ENCODE results near the gene HIPK1. TPM values are rescaled to one million over a fixed set of nuclear protein-coding genes. Genes with fewer than 3 reads are reported as not detected.

HIPK1 gene
- total RNA-seq, 4 donors from 2014 or later: 48.3 to 63.9 (median 53.1) TPM

DNA sequence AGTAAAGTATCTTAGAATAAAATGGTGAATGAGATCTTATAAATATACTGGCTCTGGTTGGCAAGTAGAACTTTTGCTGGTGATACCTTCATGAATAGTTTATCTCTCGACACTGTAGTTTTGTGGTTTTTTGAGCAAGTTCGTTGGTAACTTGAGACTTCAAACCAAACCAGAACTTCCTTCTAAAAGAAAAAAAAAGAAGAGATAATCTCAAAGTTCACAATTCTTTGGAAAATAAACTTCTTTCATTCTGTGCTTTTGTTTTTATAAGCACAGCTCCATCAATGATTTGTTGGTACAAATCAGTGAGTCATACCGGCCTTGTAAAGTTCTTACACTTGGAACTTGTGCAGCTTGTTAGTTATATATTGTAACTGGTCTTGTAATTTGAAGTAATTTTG, 2.3 kb downstream of the HIPK1 start:
- Histone ChIP-seq H3K9me3 (no peaks in the 10 kb centered on the region), H3K36me3 (no peaks in the 10 kb centered on the region), H3K4me1 (peaks cover 26 to 52% (median 40%) of the 10 kb centered on the region in 4 donors), H3K27me3 (no peaks in the 10 kb centered on the region), H3K4me3 (peak overlapping the region in 2 of 4 donors; percentile 86), H3K27ac (peak overlapping the region; percentile 95 to 99 (median 98))
- WGBS, 2 donors (ENCODE audit: low coverage in 1 of 2): 6 to 9% methylated on average over 3 of the region's 3 CpGs
- DNase-seq: no peak
- in situ Hi-C loops (cut with MboI; ENCODE audit: low pct_ligation_motif_present in 1 of 4, low pct_unique_long_range_greater_than_20kb in 1 of 4, low sequenced_read_pairs in 3 of 4) (loop anchor here in 1 of 4 donors (25.0 kb wide), 1 partner anchor 94 kb away; no protein-coding TSS in a partner anchor), intact Hi-C loops (cut with DNase I; ENCODE audit: low total_unique reads) (no loop called here)
- TF ChIP-seq CTCF (IDR thresholded peaks at IDR 0.05): no peak
- no peak for TF ChIP-seq EP300 (IDR thresholded peaks at IDR 0.05; ENCODE audit: low read depth)
- no peak for TF ChIP-seq POLR2AphosphoS5 (IDR thresholded peaks at IDR 0.05)
- no peak for TF ChIP-seq POLR2A (IDR thresholded peaks at IDR 0.05)

DNA sequence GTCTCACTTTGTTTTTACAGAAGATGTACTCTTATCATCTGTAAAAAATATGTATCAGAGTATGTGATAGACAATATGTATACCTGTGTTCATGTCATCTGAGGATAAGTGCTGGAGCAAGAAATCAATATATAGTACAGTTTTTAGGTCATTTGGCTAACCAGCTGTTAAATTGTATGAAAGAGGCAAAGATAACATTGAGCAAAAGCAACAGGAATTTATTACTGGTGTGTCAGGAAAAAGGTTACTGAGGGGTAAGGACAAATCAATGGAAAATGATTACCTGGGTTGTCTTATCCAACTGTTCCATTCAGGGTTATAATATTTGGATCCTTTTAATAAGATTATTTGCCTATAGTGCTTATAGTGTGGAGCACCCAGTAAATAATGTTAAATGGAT, 4.9 kb downstream of the HIPK1 start:
- in situ Hi-C loops (cut with MboI; ENCODE audit: low pct_ligation_motif_present in 1 of 4, low pct_unique_long_range_greater_than_20kb in 1 of 4, low sequenced_read_pairs in 3 of 4) (loop anchor here in 1 of 4 donors (25.0 kb wide), 1 partner anchor 97 kb away; no protein-coding TSS in a partner anchor), intact Hi-C loops (cut with DNase I; ENCODE audit: low total_unique reads) (no loop called here)
- TF ChIP-seq CTCF (IDR thresholded peaks at IDR 0.05) (no peak), EP300 (IDR thresholded peaks at IDR 0.05; ENCODE audit: low read depth) (no peak), POLR2AphosphoS5 (IDR thresholded peaks at IDR 0.05) (no peak), POLR2A (IDR thresholded peaks at IDR 0.05) (no peak)
- peaks cover 26 to 65% (median 36%) of the 10 kb centered on the region in 4 donors for H3K4me1 ChIP-seq
- no peak for DNase-seq
- H3K27me3 ChIP-seq: no peaks in the 10 kb centered on the region
- no peaks in the 10 kb centered on the region for H3K36me3 ChIP-seq
- H3K27ac ChIP-seq: no peak overlapping the region
- H3K4me3 ChIP-seq: no peak overlapping the region
- H3K9me3 ChIP-seq: no peaks in the 10 kb centered on the region

DNA sequence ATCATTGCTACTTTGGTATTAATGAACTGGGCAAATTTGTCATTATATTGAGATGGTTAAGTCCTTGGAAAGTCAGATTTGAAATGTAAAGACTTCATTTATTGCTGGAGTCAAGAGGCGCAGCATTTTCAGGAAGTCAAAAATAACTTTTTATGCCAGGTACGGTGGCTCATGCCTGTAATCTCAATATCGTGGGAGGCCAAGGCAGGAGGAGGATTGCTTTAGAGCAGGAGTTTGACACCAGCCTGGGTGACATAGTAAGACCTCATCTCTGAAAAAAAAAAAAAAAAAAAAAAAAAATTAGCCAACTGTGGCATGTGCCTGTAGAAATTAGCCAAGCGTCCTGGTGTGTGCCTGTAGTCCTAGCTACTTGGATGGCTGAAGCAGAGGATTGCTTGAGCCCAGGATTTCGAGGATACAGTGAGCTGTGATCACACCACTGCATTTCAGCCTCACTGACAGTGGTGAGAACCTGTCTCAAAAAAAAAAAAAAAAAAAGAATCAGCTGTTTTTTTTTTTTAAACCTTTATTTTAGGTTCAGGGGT, 5.5 kb downstream of the HIPK1 start:
- 59 to 91% methylated on average over 3 to 5 of the region's 5 CpGs for WGBS, 2 donors (ENCODE audit: low coverage in 1 of 2)
- Histone ChIP-seq H3K9me3 (no peaks in the 10 kb centered on the region), H3K36me3 (no peaks in the 10 kb centered on the region), H3K27me3 (no peaks in the 10 kb centered on the region), H3K27ac (no peak overlapping the region), H3K4me3 (no peak overlapping the region), H3K4me1 (peaks cover 26 to 71% (median 36%) of the 10 kb centered on the region in 4 donors)
- intact Hi-C loops (cut with DNase I; ENCODE audit: low total_unique reads) (no loop called here), in situ Hi-C loops (cut with MboI; ENCODE audit: low pct_ligation_motif_present in 1 of 4, low pct_unique_long_range_greater_than_20kb in 1 of 4, low sequenced_read_pairs in 3 of 4) (loop anchor here in 1 of 4 donors (25.0 kb wide), 1 partner anchor 97 kb away; no protein-coding TSS in a partner anchor)
- DNase-seq: no peak
- TF ChIP-seq CTCF (IDR thresholded peaks at IDR 0.05) (no peak), POLR2AphosphoS5 (IDR thresholded peaks at IDR 0.05) (no peak), POLR2A (IDR thresholded peaks at IDR 0.05) (no peak)

GRCh38 chr1:113935176-113935575, 6.1 kb downstream of the HIPK1 start:
- in situ Hi-C loops (cut with MboI; ENCODE audit: low pct_ligation_motif_present in 1 of 4, low pct_unique_long_range_greater_than_20kb in 1 of 4, low sequenced_read_pairs in 3 of 4): loop anchor here in 1 of 4 donors (25.0 kb wide), 1 partner anchor 98 kb away; no protein-coding TSS in a partner anchor

More at GRCh38 chr1:113935176-113935575, 6.1 kb downstream of the HIPK1 start:
- Histone ChIP-seq H3K27me3 (no peaks in the 10 kb centered on the region), H3K9me3 (no peaks in the 10 kb centered on the region), H3K27ac (no peak overlapping the region), H3K36me3 (no peaks in the 10 kb centered on the region), H3K4me3 (no peak overlapping the region), H3K4me1 (peaks cover 26 to 75% (median 36%) of the 10 kb centered on the region in 4 donors)
- WGBS, 2 donors (ENCODE audit: low coverage in 1 of 2): 95 to 100% methylated on average over 1 of the region's 1 CpG
- intact Hi-C loops (cut with DNase I; ENCODE audit: low total_unique reads): no loop called here
- TF ChIP-seq EP300 (IDR thresholded peaks at IDR 0.05; ENCODE audit: low read depth) (no peak), POLR2AphosphoS5 (IDR thresholded peaks at IDR 0.05) (no peak), POLR2A (IDR thresholded peaks at IDR 0.05) (no peak), CTCF (IDR thresholded peaks at IDR 0.05) (no peak)
- no peak for DNase-seq

Measured in transverse colon (tissue), 4 donors.